Stimulated activated CD8-positive, alpha-beta memory T cell treated with anti-CD3 and anti-CD28 coated beads, Interleukin-4, amount 100 ng/mL, for 4 hours (primary cell): Measurements from ENCODE around the gene AHCTF1.
"Not testable (repeated sequence)": the region's sequence is repeated elsewhere in the genome, so short reads cannot be mapped to it uniquely, and the experiment has no call there.

Source experiments
- DNase-seq, 2 donors: peaks; one replicate each; pipeline ENCODE4 v3.0.0-alpha.2; 2020; ENCODE audit warnings: low read depth in 2 of 2, low spot score in 1 of 2

The AHCTF1 gene

DNA sequence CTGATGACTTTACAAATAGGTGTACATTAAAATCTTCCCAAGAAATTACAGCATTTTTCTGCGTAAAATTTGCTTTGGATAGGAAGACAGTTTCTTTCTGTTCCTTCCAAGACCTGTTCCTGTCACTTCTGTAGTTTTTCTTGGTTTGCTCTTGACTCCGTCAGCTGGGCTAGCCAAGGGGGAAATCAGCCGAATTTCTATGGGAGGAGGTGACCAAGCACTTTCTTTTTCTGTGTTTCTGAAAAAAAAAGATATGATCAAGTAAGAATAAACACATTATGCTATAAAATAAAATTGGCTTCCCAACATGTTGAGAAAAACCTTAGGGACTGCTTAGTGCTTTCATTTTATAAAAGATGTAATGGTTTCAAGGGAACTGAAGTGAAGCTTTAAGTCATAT, 91.0 kb downstream of the AHCTF1 start:
- DNase-seq, result not testable (repeated sequence)

DNA sequence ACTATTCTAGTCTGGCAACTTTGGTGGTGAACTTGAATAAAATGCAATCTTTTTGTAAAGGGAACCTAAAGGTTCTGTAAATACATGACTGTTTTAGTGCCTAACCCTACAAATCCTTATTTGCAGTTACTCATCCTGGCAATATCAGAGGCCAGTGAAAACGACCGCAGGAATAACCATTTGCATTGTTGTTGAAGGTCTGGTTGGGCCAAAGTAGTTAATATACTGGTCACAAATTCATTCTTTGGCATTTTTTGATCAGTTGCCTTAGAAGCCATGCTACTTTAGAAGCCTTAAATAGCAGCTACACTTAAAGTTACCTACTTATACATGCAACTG, 93.7 kb downstream of the AHCTF1 start:
- no peak for DNase-seq

DNA sequence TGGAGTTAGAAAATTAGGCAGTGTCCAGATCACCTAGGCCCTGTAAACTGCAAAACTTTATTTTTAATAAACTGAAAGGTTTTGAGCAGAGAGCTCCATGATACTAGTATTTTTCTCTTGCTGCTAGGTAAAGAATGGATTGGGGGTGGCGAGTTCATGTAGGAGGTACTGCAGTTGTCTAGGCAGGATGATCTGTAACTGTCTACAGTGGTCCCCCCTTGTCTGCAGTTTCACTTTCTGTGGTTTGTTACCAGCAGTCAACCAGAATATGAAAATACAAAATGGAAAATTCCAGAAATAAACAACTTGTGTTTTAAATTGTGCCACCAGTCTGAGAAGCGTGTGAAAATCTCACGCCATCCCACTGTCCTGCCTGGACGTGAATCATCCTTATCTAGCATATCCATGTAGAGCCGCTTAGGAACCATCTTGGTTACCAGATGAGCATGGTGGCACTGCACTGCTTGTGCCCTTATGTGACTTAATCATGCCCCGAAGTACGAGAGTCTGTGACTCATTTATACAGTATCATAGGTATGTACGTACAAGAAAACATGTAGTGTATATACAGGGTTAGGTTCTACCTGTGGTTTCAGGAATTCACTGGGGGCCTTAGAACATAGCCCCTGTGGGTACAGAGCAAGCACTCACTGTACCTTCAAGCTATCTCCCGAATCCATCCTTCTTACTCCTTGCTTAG, 94.2 kb downstream of the AHCTF1 start:
- DNase-seq, result no peak

DNA sequence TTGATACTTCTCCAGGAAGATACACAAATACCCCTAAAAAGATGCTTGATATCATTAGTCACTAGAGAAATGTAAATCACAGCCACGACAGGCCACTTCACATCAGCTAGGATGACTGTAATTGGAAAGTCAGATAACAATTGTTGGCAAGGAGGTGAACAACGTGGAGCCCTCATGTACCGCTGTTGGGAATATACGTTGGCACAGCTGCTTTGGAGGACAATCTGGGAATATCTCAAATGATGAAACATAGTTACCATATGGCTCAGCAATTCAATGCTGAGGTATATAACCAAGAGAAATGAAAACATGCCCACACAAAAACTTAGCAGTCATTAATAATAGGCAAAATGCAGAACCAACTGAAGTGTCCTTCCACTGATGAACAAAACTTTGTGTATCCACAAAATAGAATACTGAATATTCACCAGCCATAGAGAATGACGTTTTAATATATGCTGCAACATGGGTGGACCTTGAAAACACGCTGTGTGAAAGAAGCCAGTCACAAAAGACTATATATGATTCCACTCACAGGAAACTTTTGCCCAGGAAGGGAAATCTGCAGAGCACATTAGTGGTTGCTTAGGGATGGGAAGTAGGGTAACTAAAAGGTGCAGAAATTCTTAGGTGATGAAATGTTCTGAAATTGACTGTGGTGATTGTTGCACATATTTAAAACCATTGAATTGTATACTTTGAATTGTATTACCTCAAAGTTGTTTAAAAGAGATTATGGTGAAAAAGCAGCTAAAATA, 95.4 kb downstream of the AHCTF1 start:
- no peak for DNase-seq

- no peak for DNase-seq
These were observed 100.2 kb downstream of the AHCTF1 start for GRCh38 chr1:246831543-246831942.

DNA sequence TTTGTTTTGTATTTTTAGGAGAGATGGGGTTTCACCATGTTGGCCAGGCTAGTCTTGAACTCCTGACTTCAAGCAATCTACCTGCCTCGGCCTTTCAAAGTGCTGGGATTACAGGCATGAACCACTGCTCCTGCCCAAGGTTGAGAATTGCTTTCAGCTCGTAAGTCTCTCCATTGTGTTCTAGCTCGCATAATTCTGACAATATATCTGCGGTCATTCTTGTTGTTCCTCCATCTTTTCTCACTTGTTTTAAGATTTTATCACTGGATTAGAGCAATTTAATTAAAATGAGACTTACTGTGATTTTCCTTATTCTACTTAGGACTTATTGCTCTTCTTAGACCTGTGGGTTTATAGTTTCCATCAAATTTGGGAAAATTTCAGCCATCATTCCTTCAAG, 102.9 kb downstream of the AHCTF1 start:
- no peak for DNase-seq

- DNase-seq, result no peak
These were observed 104.4 kb downstream of the AHCTF1 start for GRCh38 chr1:246827396-246827795.

DNA sequence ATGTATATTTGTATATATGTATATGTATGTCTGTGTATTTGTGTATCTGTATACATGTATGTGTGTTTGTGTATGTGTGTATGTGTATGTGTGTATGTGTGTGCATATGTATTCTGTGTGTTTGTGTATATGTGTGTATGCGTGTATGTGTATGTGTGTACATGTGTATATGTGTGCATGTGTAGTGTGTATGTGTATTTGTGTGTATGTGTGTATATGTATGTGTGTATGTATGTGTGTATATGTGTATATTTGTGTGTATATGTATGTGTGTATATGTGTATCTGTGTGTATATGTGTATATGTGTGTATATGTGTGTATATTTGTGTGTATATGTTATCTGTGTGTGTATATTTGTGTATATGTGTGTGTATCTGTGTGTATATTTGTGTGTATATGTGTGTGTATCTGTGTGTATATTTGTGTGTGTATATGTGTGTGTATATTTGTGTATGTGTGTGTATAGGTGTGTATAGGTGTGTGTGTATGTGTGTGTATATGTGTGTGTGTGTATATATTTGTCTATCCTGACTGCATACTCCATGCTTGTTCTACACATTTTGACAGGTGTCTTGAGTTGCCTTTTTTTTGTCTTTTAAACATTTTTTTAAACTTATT, 106.1 kb downstream of the AHCTF1 start:
- no peak for DNase-seq

- DNase-seq, result no peak
These were observed 107.2 kb downstream of the AHCTF1 start for GRCh38 chr1:246824541-246824940.

- DNase-seq, result not testable (repeated sequence)
These were observed 109.6 kb downstream of the AHCTF1 start for GRCh38 chr1:246822154-246822553.

DNA sequence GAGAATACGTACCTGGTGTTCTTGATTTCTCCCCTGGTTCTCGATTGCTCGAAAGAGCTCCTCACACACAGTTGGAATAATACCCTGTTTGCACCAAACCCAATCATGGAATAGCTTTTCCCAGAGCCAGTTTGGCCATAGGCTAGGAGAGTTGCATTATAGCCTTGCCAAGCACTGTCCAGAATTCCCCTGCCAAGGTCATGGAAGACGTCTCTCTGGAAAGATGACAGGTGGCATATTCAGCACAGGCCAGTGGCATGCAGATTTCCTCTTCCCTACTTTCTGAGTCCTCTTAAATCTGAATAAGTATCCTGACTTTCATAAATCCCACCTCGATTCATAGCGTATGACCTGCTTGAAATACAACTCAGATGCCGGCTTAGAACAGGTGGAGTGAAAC, 111.1 kb downstream of the AHCTF1 start:
- no peak for DNase-seq

- not testable (repeated sequence) for DNase-seq
These were observed 114.0 kb downstream of the AHCTF1 start for GRCh38 chr1:246817778-246818177.

DNA sequence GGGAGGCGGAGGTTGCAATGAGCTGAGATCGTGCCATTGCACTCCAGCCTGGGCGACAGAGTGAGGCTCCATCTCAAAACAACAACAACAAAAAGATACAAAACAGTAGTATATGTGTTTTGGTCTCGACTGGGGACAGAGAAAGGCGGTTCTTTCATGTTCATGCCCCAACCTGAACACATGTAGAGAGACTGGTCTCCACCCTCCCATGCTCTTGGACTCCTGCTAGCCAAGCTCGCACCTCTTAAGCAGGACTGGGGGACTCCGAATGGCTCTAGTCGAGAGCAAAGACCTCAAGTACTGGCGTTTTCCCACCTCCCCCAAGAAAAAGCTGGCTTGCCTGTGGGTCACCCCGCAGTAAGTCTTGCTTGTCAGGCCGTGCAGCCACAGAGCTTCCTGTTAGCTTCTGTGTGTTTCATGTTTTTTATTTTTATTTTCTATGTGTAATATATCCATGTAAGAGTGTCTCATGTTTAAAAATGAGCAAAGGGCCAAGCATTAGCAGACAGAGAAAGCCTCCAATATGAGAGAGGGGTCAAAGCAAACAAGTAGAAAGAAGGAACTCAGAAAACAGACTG, 116.0 kb downstream of the AHCTF1 start:
- no peak for DNase-seq

- no peak for DNase-seq
These were observed 116.9 kb downstream of the AHCTF1 start for GRCh38 chr1:246814890-246815289.

DNA sequence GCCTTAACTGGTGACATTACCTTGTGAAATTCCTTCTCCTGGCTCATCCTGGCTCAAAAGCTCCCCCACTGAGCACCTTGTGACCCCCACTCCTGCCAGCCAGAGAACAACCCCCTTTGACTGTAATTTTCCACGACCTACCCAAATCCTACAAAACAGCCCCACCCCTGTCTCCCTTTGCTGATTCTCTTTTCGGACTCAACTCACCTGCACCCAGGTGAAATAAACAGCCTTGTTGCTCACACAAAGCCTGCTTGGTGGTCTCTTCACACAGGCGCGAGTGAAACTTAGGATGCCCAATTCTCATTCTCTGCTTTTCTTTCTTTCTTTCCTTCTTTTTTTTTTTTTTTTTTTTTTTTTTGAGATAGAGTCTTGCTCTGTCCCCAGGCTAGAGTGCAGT, 118.4 kb downstream of the AHCTF1 start:
- not testable (repeated sequence) for DNase-seq

DNA sequence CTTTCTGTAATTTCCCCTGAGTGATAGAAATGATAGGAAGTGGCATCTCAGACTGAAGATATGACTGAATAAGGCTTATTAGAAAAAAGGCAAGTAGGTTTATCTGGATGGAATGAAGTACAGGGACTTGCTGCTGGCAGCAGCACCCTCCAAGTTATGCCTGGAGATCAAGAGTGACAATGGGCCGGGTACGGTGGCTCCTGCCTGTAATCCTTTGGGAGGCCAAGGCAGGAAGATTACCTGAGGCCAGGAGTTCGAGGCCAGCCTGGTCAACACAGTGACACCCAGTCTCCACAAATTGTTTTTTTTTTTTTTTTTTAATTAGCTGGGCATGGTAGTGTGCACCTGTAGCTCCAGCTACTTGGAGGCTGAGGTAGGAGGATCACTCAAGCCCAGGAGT, 119.8 kb downstream of the AHCTF1 start:
- DNase-seq, result no peak

- no peak for DNase-seq
These were observed 122.3 kb downstream of the AHCTF1 start for GRCh38 chr1:246809473-246809872.

DNA sequence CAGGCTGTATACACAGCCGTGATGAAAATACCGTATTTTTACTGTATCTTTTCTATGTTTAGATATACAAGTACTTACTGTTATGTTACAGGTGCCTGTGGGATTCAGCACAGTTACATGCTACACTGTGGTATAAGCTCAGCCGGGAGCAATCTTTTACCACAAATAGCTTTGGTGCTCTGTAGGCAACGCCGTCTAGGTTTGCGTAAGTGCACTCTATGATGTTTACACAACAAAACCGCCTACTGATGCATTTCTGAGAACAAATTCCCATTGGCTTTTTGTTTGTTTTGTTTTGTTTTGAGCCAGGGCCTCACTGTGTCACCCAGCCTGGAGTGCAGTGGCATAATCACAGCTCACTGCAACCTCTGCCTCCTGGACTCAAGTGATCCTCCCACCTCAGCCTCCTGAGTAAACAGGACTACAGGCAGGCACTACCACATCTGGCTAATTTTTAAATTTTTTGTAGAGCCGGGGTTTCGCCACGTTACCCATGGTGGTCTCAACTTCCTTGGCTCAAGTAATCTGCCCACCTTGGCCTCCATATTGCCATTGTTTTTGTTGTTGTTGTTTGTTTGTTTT, 126.5 kb downstream of the AHCTF1 start:
- DNase-seq, result no peak

- no peak for DNase-seq
These were observed 127.9 kb downstream of the AHCTF1 start for GRCh38 chr1:246803883-246804282.

- no peak for DNase-seq
These were observed 128.4 kb downstream of the AHCTF1 start for GRCh38 chr1:246803373-246803772.

- no peak for DNase-seq
These were observed 130.3 kb downstream of the AHCTF1 start for GRCh38 chr1:246801241-246802020.
